ENCODE results near the gene CHMP6.

The CHMP6 gene

GRCh38 chr17:80984749-80985148 lies 6.9 kb upstream of the CHMP6 start:
- DNase-seq (ENCODE audit: low spot score) = no peak
- TF ChIP-seq CTCF (IDR thresholded peaks at IDR 0.05; ENCODE audit: borderline replicate concordance, control extremely low read depth, extremely low read depth, insufficient read depth, missing control alignments) = no peak
- in situ Hi-C loops (cut with MboI; ENCODE audit: low sequenced_read_pairs, unreplicated experiment) = no loop called here

GRCh38 chr17:80986046-80986445 lies 5.6 kb upstream of the CHMP6 start:
- no peak for TF ChIP-seq CTCF (IDR thresholded peaks at IDR 0.05; ENCODE audit: borderline replicate concordance, control extremely low read depth, extremely low read depth, insufficient read depth, missing control alignments)
- in situ Hi-C loops (cut with MboI; ENCODE audit: low sequenced_read_pairs, unreplicated experiment) = no loop called here
- no peak for DNase-seq (ENCODE audit: low spot score)

- in situ Hi-C loops (cut with MboI; ENCODE audit: low sequenced_read_pairs, unreplicated experiment) = no loop called here
- no peak for TF ChIP-seq CTCF (IDR thresholded peaks at IDR 0.05; ENCODE audit: borderline replicate concordance, control extremely low read depth, extremely low read depth, insufficient read depth, missing control alignments)
- no peak for DNase-seq (ENCODE audit: low spot score)
Measured at GRCh38 chr17:80986816-80987475, 4.7 kb upstream of the CHMP6 start.

- in situ Hi-C loops (cut with MboI; ENCODE audit: low sequenced_read_pairs, unreplicated experiment) = no loop called here
- DNase-seq (ENCODE audit: low spot score) = no peak
- no peak for TF ChIP-seq CTCF (IDR thresholded peaks at IDR 0.05; ENCODE audit: borderline replicate concordance, control extremely low read depth, extremely low read depth, insufficient read depth, missing control alignments)
Measured at GRCh38 chr17:80987941-80988461, 3.6 kb upstream of the CHMP6 start.

- no peak for TF ChIP-seq CTCF (IDR thresholded peaks at IDR 0.05; ENCODE audit: borderline replicate concordance, control extremely low read depth, extremely low read depth, insufficient read depth, missing control alignments)
- in situ Hi-C loops (cut with MboI; ENCODE audit: low sequenced_read_pairs, unreplicated experiment) = no loop called here
- peak; percentile 29 for DNase-seq (ENCODE audit: low spot score)
Measured at GRCh38 chr17:80989586-80989913, 2.1 kb upstream of the CHMP6 start.

GRCh38 chr17:80990921-80991644 lies 558 bp upstream of the CHMP6 start:
- TF ChIP-seq CTCF (IDR thresholded peaks at IDR 0.05; ENCODE audit: borderline replicate concordance, control extremely low read depth, extremely low read depth, insufficient read depth, missing control alignments) = no peak
- DNase-seq (ENCODE audit: low spot score) = no peak
- in situ Hi-C loops (cut with MboI; ENCODE audit: low sequenced_read_pairs, unreplicated experiment) = no loop called here

All from GM13976 (cell line).